H9 (cell line): ENCODE measurements around the gene RALGAPA1. TPM values are rescaled to one million over a fixed set of nuclear protein-coding genes. Genes with fewer than 3 reads are reported as not detected.

ENCODE experiments used
- DNase-seq: peaks from one replicate; pipeline ENCODE4 v3.0.0-alpha.2; 2017
- H2AFZ ChIP-seq: one replicate; pipeline ENCODE4 v1.6.1; 2013; ENCODE audit warnings: mild to moderate bottlenecking, low read length, control low read depth, moderate library complexity
- H2AK5ac ChIP-seq: 2 replicates; pipeline ENCODE4 v1.6.1; 2013; ENCODE audit warnings: low read length, control low read depth, mixed read lengths; ENCODE audit not compliant: insufficient read length
- H2BK120ac ChIP-seq: one replicate; pipeline ENCODE4 v1.6.1; 2013; ENCODE audit warnings: low read depth, mild to moderate bottlenecking, low read length, control low read depth, inconsistent platforms; ENCODE audit not compliant: poor library complexity, severe bottlenecking
- H2BK12ac ChIP-seq: 2 replicates; pipeline ENCODE4 v1.6.1; 2013; ENCODE audit warnings: low read length, control low read depth, mixed read lengths, low read depth; ENCODE audit not compliant: insufficient read length
- H2BK15ac ChIP-seq: 2 replicates; pipeline ENCODE4 v1.6.1; 2013; ENCODE audit warnings: low read depth, low read length, control low read depth
- H2BK20ac ChIP-seq: one replicate; pipeline ENCODE4 v1.6.1; 2013; ENCODE audit warnings: low read depth, mild to moderate bottlenecking, low read length, control low read depth, inconsistent platforms; ENCODE audit not compliant: poor library complexity, severe bottlenecking
- H2BK5ac ChIP-seq: 2 replicates; pipeline ENCODE4 v1.6.1; 2013; ENCODE audit warnings: low read length, control low read depth, mixed read lengths; ENCODE audit not compliant: insufficient read length
- H3K14ac ChIP-seq: 2 replicates; pipeline ENCODE4 v1.6.1; 2013; ENCODE audit warnings: low read length, control low read depth; ENCODE audit not compliant: insufficient read depth
- H3K18ac ChIP-seq: 2 replicates; pipeline ENCODE4 v1.6.1; 2013; ENCODE audit warnings: low read depth, mild to moderate bottlenecking, mixed read lengths, low read length, control low read depth; ENCODE audit not compliant: insufficient read length
- H3K23ac ChIP-seq: 2 replicates; pipeline ENCODE4 v1.6.1; 2013; ENCODE audit warnings: low read length, control low read depth, mixed read lengths, low read depth; ENCODE audit not compliant: insufficient read length
- H3K23me2 ChIP-seq: 2 replicates; pipeline ENCODE4 v1.6.1; 2013; ENCODE audit warnings: low read depth, mild to moderate bottlenecking, mixed read lengths, low read length, control low read depth; ENCODE audit not compliant: insufficient read length, poor library complexity, severe bottlenecking
- H3K27ac ChIP-seq: 2 replicates; pipeline ENCODE4 v1.5.1; 2013; ENCODE audit warnings: low read length, control low read depth, mixed read lengths, low read depth; ENCODE audit not compliant: insufficient read length
- H3K27me3 ChIP-seq: 2 replicates; pipeline ENCODE4 v1.6.1; 2013; ENCODE audit warnings: low read length, control low read depth, inconsistent platforms; ENCODE audit not compliant: insufficient read depth
- H3K4ac ChIP-seq: 2 replicates; pipeline ENCODE4 v1.6.1; 2013; ENCODE audit warnings: low read depth, mild to moderate bottlenecking, control low read depth, inconsistent platforms, low read length, moderate library complexity
- H3K4me1 ChIP-seq: 2 replicates; pipeline ENCODE4 v1.6.1; 2013; ENCODE audit warnings: low read length, control low read depth, inconsistent platforms; ENCODE audit not compliant: insufficient read depth
- H3K4me2 ChIP-seq: 2 replicates; pipeline ENCODE4 v1.6.1; 2013; ENCODE audit warnings: low read length, control low read depth, mixed read lengths; ENCODE audit not compliant: insufficient read length, insufficient read depth
- H3K56ac ChIP-seq: 2 replicates; pipeline ENCODE4 v1.6.1; 2013; ENCODE audit warnings: low read depth, mild to moderate bottlenecking, mixed read lengths, low read length, control low read depth; ENCODE audit not compliant: insufficient read length
- H3K79me1 ChIP-seq: 2 replicates; pipeline ENCODE4 v1.6.1; 2013; ENCODE audit warnings: low read depth, mild to moderate bottlenecking, moderate library complexity, low read length, control low read depth, inconsistent platforms; ENCODE audit not compliant: insufficient read depth, poor library complexity, severe bottlenecking
- H3K79me2 ChIP-seq: 2 replicates; pipeline ENCODE4 v1.6.1; 2013; ENCODE audit warnings: low read length, control low read depth, inconsistent platforms; ENCODE audit not compliant: insufficient read depth
- H3K9ac ChIP-seq: 2 replicates; pipeline ENCODE4 v1.6.1; 2013; ENCODE audit warnings: low read length, control low read depth, mixed read lengths; ENCODE audit not compliant: insufficient read length; ENCODE audit errors: extremely low read depth
- H3K9me3 ChIP-seq: one replicate; pipeline ENCODE4 v1.6.1; 2013; ENCODE audit warnings: low read depth, low read length, inconsistent platforms; ENCODE audit not compliant: control insufficient read depth
- H3T11ph ChIP-seq: one replicate; pipeline ENCODE4 v1.6.1; 2013; ENCODE audit warnings: mild to moderate bottlenecking, low read length, control low read depth, inconsistent platforms
- H4K20me1 ChIP-seq: one replicate; pipeline ENCODE4 v1.6.1; 2013; ENCODE audit not compliant: control insufficient read depth, insufficient read length, insufficient read depth
- H4K5ac ChIP-seq: 2 replicates; pipeline ENCODE4 v1.6.1; 2013; ENCODE audit warnings: low read depth, mild to moderate bottlenecking, mixed read lengths, low read length, control low read depth; ENCODE audit not compliant: insufficient read length
- H4K8ac ChIP-seq: replicated peaks from 2 replicates; pipeline ENCODE4 v1.6.1; 2013; ENCODE audit warnings: low read length, control low read depth, mixed read lengths, low read depth; ENCODE audit not compliant: insufficient read length
- H4K91ac ChIP-seq: 2 replicates; pipeline ENCODE4 v1.6.1; 2013; ENCODE audit warnings: low read depth, mild to moderate bottlenecking, moderate library complexity, mixed read lengths, low read length, control low read depth; ENCODE audit not compliant: insufficient read length
- H3K27ac Mint-ChIP-seq, 3 experiments: 2 replicates in 2 of 3; 3 replicates in 1 of 3; pipeline ENCODE4 v1.8.0; 2020 to 2021; ENCODE audit warnings: mixed read lengths in 3 of 3, mild to moderate bottlenecking in 1 of 3, moderate library complexity in 1 of 3
- H3K27me3 Mint-ChIP-seq: 2 replicates; pipeline ENCODE4 v1.8.0; 2021; ENCODE audit warnings: low read depth, mild to moderate bottlenecking, moderate library complexity, mixed read lengths
- H3K36me3 Mint-ChIP-seq, 3 experiments: 2 replicates in 2 of 3; 3 replicates in 1 of 3; pipeline ENCODE4 v1.8.0; 2020 to 2021; ENCODE audit warnings: low read depth in 3 of 3, mixed read lengths in 3 of 3; ENCODE audit not compliant: insufficient read depth in 1 of 3
- H3K4me1 Mint-ChIP-seq, 2 experiments: 2 replicates each; pipeline ENCODE4 v1.8.0; 2020; ENCODE audit warnings: mixed read lengths in 2 of 2
- H3K4me3 Mint-ChIP-seq, 2 experiments: 2 replicates in 1 of 2; 3 replicates in 1 of 2; pipeline ENCODE4 v1.8.0; 2020 to 2021; ENCODE audit warnings: mild to moderate bottlenecking in 2 of 2, mixed read lengths in 2 of 2, moderate library complexity in 1 of 2
- H3K9me3 Mint-ChIP-seq, 2 experiments: 2 replicates in 1 of 2; 3 replicates in 1 of 2; pipeline ENCODE4 v1.8.0; 2020; ENCODE audit warnings: mild to moderate bottlenecking in 2 of 2, mixed read lengths in 2 of 2, moderate library complexity in 1 of 2
- CTCF ChIP-seq: fragments of 200-600 bp; sonication (generic); conservative IDR thresholded peaks from 3 replicates; pipeline ENCODE4 v1.8.0; 2021; ENCODE audit warnings: antibody characterized with exemption, mild to moderate bottlenecking
- WGBS: extraction: QIAGEN DNeasy Blood & Tissue Kit; methylation state at CpG from one replicate; pipeline ENCODE4 v1.1.7; 2013; ENCODE audit warnings: missing lambda C conversion rate, low lambda C conversion rate, mixed read lengths; ENCODE audit not compliant: insufficient read length; ENCODE audit errors: extremely low coverage; 5-methylcytosine and 5-hydroxymethylcytosine counted together
- total RNA-seq: library from RNA; stranded (reverse); gene quantifications from 2 replicates; pipeline ENCODE4 v1.2.1, GENCODE V29; 2021

The RALGAPA1 gene
- total RNA-seq, 1 experiment from 2014 or later = 29.8 TPM

- WGBS = no CpG with 5 or more reads among the region's 5 CpGs
- Histone ChIP-seq H3K27me3 (no peaks in the 10 kb centered on the region), H3K27ac (no peak overlapping the region), H4K5ac (no peak overlapping the region), H3K14ac (no peak overlapping the region), H3K9ac (no peak overlapping the region), H3K23ac (no peak overlapping the region), H2AFZ (no peak overlapping the region), H2BK15ac (no peak overlapping the region), H2AK5ac (no peak overlapping the region), H2BK12ac (no peak overlapping the region), H4K8ac (no peak overlapping the region), H3K18ac (no peak overlapping the region), H2BK120ac (no peak overlapping the region), H3K9me3 (no peaks in the 10 kb centered on the region), H2BK20ac (no peak overlapping the region), H3K4me2 (no peak overlapping the region), H4K20me1 (no peaks in the 10 kb centered on the region), H3K79me1 (no peaks in the 10 kb centered on the region), H2BK5ac (no peak overlapping the region), H3K79me2 (no peaks in the 10 kb centered on the region), H3K23me2 (no peaks in the 10 kb centered on the region), H3K4me1 (no peaks in the 10 kb centered on the region), H3T11ph (no peak overlapping the region), H3K4ac (no peak overlapping the region), H3K56ac (no peak overlapping the region), H4K91ac (no peak overlapping the region)
- TF ChIP-seq CTCF = no peak
- Mint-ChIP-seq H3K9me3 (no peaks in the 10 kb centered on the region), H3K4me1 (no peaks in the 10 kb centered on the region), H3K36me3 (no peaks in the 10 kb centered on the region), H3K4me3 (no peak overlapping the region), H3K27ac (no peak overlapping the region), H3K27me3 (no peaks in the 10 kb centered on the region)
- DNase-seq = no peak
Measured at GRCh38 chr14:35766036-35766699, 42.9 kb downstream of the RALGAPA1 start.
